SKM-1 treated with dmso at 0.1 percent for 144 hours (cell line): ENCODE data around the gene HDAC4.

ENCODE experiments used
- DNase-seq: peaks from one replicate; lab custom pipeline; 2025; ENCODE audit not compliant: unreplicated experiment; lab: John Stamatoyannopoulos, UW

HDAC4 gene

DNA sequence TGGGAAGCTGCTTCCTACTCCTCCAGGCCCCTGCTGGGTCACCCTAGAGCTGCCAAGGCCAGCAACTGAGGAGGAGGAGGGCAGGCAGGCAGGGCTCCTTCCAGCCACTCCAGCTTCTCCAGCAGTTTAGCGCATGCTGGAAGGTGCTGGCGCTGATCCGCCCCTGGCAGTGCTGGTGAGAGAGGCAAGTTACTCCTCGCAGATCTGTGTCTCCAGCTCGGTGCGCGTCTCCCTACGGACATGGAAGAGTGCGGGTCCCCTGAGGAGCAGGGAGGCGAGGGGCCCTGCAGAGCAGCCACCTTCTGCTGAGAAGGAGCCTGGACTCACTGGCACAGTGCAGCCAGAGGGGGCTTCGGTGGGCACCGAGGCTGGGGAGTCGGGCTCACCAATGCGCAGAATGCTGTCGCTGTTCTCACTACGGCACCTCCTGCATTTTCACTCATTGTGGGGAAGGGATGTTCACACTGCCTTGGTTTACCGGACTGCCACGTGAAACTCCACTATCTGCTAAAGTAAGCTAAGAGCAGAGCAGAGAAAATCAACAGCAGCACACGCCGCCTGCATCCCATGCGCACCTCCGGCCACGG, 206.0 kb downstream of the HDAC4 start:
- no peak for DNase-seq

DNA sequence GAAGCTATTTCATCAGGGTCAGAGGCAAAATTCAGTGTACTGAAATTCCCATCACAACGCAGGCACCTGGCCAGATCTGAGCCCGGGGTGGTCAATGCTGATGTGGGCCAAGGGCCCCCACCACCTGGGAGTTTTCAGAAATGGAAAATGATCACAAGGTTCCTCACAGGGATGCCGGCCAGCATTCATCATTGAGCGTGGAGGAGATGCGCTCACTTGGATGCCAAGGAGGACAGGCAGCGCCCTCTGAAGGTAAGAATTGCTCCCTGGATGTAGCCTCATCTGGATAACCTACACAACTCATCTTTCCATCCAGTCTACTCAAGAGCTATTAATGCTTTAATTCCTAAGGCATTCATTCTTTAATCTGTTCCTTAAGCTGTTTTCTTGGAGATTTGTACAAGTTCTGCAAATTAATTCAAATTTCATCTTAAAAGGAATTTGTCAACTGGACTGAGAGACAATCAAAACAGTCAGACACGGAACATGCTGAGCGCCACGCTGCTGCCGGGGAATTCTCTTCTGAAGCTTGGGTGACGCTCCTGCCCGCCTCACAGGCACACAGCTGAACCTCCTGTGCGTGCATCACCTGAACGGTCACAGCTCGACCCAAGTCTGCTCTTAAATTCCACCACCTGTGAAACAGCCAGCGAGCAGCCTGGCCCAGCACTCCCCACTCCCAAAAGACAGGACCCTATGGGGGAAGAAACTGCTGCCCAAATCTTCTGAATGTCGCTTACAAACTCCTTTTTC, 206.7 kb downstream of the HDAC4 start:
- DNase-seq: no peak

DNA sequence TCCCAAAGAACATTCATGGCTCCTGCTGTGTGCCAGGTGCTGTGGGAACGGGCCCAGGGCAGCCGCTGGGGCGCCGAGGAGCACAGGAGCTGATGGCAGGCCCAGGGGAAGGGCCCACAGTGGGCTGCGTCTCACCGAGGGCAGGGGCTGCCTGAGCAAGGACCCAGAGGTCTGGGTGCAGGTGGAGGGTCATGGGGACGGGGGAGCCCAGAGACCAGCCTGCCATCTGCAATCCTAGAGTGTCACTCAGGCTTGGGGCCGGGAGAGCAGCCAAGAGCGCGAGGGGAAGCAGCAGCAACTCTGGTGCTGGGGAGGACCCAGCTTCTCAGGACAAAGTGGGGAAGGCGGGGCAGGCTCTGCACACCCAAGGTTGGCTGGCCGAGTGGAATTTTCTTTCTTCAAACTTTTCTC, 207.4 kb downstream of the HDAC4 start:
- no peak for DNase-seq

DNA sequence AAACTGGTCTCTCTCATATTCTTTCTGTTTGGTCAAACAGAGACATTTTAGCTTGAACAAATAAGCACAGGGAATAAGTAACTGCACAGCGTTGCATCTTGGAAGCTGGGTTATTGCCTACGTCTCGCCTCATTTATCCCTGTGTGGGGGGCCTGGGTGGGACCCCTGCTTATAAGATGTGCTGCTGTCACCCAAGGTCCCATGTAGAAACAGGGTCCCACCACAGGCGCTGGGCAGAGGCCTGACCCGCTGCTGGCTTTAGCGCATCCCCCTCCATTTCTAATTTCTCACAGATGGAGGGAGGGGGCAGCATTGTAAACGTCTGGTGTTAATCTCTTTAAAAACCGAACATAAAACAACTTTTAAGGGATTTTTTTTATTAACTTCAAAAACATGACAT, 207.8 kb downstream of the HDAC4 start:
- DNase-seq: no peak

DNA sequence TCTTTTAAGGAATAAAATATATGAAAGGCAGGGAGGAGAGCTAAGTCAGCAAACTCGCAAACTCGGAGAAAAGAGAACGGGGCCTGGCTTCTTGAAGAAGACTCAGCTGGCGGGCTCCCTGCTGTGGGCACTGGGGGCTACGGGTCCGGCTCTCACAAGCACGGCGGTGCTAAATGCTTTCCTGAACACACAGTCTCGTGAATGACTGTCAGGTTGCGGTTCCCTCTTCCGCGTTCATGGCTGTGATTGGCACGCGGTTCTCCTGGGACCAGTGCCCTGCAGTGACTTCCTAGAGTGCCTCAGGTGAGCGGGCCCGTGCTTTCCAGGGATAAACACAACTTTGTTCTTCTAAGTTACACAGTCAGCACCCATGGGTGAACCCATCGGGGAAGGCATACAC, 208.4 kb downstream of the HDAC4 start:
- no peak for DNase-seq

DNA sequence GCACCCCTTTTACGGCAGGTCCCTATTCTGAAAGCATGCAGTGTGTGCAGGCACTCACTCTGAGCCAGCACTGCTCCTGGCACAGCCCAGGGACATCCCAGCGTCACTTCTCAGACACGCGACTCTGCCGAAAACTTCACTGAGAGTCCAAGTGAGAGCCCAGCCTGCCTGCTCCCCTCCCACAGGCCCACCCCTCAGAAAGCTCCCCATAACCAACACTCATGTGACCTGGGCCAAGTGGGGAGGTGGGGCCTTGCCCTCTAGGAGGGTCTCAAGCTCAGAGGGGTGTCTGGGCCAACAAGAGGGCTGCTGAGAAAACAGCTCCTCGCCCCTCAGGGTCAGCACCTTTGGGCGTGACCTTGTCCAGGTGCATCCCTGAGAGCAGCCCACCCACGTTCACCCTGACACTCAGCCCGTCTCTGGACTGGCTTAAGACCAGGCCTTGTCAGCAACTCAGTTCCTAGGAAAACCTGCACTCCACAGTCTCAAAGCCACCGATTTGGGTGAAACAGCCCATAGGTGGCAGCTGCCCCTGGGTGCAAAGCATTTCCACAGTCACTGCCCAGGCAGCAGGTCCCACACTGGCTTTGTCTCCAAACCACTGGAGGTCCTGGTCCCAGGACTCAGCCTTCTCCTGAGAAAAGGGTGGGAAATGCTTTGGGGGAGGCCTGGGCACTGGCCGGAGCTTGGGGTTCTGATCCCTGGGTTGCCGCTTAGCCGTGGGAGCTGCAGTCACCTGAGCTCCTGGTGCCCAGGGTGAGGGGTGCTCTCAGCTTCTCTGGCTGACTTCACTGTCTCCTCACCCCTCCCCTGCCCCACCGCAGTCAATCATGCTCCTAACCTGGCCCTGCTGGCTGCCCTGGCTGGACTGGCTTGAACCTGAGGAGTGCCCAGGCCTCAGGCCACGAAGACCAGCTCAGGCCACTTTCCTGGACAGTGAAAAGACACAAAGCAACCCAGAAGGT, 209.6 kb downstream of the HDAC4 start:
- DNase-seq: no peak

DNA sequence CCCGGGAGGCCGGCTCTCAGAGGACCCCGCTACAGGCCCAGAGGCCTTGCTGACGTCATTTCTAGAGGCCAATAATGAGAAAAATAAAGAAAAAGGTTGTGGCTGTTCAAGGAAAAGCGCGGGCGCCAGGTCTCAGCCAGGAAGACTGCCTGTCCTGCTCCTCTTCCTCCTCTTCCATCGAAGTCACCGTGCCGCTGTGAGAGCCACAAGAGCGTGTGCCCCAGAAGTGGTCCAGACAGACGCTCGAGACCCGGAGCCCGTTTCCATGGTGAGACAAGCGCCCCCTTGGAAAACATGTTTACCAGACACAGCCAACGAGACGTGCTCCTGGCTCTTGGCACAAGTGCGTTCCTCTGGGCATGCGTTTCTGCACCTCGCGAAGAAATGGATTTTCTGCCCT, 210.5 kb downstream of the HDAC4 start:
- DNase-seq: no peak

DNA sequence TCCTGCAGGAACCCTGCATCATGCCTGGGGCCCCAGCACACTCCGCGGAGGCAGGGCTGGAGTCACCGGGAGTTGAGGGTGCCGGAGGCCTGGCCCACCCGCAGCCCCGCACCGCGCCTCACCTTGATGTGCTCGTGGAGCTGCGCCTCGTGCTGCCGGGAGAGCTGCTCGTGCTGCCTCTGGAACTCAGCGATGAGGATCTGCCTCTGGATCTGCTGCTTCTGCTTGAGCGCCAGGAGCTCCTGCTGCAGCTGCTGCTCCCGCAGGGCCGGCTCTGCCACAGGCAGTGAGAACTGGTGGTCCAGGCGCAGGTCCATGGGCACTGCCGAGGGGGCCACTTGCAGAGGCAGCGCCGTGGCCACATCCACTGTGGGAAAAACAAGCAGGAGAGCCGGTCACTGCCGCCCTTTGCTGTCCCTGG, 211.1 kb downstream of the HDAC4 start:
- no peak for DNase-seq

DNA sequence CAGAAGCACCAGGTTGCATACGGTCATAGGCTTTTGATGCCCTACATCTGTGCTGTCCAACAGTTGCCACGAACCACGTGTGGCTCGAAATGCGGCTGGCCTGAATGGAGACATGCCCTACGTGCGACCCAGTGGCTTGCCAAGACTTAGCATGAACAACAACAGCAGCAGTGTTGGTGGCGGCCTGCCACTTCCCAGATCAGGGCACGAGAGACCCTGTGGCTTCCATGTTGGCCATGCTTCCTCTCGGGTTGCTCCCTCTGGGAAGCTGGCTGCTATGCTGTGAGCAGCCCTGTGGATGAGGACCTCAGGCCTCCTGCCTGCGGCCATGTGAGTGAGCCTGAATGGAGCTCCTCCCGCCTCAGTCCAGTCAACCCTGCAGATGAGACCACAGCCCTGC, 212.3 kb downstream of the HDAC4 start:
- DNase-seq: no peak

DNA sequence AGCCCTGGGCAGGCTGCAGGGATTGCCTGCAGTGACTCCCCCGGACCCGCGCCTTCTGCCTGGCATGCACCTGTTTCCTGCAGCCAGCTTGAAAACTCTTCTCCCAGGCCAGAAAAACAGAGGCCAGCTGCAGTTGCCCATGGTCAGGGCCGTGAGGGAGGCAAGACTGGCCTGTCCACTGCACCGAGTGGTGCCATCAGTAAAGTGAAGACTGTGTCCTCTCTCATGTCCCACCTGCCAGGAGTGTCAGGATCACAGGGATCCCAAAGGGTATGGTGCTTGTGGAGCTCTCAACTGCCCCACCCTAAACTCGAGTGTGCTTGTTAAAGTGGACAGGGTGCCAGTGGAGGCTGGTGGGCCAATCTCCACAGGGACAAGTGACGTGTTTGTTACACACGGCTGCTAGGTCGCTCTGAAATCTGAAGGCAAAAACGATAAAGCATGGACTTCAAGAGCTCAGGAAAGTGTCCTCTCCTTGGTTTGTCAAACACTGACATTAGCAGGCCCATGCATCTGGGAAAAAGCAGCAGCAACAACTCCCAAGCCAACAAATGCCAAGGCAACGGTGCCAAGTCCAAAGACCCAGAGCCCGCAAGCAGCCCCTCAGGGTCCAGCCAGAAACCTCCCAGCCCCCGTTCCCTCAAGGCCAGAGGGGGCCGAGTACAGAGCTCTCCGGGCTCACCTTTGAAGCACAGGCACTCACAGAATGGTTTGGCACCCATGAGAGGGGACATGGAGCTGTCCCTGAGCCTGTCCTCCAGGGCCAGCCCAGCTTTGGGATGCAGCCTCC, 213.2 kb downstream of the HDAC4 start:
- DNase-seq: no peak

DNA sequence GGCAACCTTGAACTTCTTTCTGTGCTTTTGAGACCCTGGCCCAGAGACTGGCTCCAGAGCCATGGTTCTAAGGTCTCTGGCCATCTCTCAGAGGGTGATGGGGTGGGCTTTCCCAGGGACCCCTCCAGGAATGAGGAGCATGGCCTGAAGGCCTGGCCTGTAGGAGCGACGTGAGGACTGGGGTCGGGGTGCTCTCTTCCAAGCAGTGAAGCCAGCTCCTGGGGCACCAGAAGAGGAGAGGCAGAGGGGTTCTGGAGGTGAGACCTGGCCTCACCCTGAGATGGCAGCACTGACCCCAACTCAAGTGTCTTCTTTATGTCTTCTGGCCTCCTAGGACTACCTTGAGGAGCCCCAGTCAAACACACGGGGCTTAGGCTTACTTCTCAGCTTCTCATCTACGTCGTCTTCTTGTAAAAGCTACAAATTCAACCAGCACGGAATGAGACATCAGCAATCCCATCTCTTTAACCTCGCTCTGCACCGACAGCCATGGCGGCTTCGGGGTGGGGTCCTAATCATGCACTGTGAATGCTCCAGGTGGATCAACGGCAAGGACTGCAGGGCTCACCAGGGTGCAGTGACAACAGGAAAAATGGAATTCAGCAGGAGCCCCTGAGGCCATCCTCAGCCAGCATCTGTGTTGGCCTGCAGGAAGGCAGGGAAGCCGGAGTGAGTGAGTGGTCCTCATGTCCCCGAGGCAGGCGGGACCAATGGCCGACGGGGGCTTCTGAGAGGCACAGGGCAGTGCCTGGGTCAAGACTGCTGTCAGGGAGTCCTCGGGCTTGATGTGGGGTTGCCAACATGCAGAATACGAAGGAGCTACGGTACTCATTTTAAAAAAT, 214.1 kb downstream of the HDAC4 start:
- no peak for DNase-seq

DNA sequence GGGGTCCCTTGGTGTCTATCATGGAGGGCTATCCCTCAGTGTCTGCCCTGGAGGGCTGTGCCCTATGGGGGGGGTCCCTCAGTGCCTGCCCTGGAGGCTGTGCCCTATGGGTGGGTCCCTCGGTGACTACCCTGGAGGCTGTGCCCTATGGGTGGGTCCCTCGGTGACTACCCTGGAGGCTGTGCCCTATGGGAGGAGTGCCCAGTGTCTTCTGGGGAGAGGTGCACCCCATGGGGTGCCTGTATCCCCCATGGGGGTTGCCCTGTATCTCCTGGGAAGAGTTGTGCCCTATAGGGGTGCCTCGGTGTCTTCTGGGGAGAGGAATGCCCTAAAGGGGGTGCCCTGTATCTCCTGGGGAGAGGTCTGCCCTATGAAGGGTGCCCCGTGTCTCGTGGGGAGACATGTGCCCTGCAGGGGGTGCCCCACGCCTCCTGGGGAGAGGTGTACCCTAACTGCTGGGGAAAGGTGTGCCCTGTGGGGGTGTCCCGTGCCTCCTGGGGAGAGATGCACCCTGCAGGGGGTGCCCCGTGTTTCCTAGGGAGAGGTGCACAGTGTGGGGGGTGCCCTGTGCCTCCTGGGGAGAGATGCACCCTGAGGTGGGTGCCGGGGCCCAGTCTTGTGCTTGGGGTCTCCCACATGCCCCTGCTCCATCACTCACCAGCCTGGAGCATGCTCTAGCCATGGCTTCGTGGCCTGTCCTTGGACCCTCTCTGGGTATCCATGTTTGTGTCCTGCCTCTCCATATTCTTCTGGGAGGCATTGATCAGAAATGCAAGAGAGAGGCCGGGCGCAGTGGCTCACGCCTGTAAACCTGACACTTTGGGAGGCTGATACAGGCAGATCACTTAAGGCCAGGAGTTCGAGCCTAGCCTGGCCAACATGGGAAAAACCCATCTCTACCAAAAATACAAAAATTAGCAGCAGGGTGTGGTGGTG, 215.6 kb downstream of the HDAC4 start:
- DNase-seq: no peak

DNA sequence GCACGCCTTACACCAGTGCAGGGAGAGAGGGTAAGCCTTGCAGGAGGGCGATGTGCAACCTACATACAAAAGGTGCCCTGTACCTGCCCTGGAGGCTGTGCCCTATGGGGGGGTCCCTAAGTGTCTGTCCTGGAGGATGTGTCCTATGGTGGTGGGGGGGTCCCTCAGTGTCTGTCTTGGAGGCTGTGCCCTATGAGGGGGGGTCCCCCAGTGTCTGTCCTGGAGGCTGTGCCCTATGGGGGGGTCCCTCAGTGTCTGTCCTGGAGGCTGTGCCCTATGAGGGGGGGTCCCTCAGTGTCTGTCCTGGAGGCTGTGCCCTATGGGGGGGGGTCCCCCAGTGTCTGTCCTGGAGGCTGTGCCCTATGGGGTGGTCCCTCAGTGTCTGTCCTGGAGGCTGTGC, 216.6 kb downstream of the HDAC4 start:
- no peak for DNase-seq

DNA sequence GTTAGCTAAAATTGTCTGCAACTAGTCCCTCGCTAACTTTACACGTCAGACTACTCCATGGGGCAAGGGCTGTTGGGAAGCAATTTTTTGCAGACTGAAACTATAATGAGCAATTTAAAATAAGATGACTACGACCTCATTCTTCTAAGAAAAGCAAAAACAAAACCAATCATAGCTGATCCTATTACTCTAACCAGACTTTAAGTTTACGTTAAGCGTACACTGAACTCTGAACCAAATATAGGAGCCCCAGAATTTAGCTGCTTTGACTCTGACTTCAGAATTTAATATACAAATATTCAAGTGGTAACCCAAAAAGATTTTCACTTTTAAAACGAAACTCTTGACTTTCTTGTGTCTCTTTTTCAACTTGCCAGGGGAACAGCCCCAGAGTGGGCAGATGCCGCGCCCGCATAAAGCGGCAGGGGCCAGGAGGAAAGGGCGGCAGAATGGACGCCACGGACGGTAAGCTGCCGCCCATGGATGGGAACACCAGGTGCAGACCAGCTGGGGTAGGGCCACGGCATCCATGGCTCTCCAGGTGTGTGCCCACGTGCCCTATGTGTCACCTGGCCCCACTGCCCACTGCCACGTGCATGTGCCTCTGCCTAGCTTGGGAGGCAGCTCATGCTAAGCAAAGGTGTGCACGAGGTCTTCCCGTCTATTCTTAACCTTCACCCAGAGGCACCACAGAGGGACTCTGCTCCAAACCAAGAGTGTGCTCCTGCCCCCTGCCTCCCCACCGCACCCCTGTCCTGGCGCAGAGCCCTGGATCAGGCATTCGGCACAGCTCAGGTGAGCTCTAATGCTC, 217.6 kb downstream of the HDAC4 start:
- DNase-seq: no peak

DNA sequence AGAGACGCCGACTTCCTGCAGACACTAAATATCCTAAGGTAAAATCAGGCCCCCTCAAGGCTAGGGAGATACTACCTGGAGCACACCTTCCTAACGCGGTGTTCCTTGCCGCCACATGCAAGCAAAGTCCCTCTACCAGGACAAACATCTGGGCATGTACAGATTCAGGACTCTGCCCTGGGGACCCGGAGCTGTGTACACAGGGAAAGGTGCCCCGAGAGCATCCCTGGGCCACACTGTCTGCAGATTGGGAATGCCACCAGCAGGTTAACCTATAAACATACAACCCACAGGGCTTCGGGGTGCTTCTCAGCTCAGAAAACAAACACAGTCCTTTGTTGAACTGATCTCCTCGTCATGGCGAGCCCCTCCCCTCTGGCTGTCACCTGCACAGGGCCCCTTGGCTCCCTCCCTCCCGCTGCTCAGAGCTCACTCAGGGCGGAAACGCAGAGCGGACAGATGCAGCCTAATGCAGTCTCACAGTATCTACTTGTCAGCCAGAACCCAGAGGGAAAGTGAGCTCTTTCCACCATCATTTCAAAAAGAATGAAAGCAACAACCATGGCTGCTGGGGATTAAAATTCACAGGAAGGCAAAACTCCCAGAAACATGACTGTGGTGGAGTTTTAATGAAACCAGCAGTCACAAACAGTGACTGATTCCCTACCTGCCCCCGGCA, 218.8 kb downstream of the HDAC4 start:
- no peak for DNase-seq

DNA sequence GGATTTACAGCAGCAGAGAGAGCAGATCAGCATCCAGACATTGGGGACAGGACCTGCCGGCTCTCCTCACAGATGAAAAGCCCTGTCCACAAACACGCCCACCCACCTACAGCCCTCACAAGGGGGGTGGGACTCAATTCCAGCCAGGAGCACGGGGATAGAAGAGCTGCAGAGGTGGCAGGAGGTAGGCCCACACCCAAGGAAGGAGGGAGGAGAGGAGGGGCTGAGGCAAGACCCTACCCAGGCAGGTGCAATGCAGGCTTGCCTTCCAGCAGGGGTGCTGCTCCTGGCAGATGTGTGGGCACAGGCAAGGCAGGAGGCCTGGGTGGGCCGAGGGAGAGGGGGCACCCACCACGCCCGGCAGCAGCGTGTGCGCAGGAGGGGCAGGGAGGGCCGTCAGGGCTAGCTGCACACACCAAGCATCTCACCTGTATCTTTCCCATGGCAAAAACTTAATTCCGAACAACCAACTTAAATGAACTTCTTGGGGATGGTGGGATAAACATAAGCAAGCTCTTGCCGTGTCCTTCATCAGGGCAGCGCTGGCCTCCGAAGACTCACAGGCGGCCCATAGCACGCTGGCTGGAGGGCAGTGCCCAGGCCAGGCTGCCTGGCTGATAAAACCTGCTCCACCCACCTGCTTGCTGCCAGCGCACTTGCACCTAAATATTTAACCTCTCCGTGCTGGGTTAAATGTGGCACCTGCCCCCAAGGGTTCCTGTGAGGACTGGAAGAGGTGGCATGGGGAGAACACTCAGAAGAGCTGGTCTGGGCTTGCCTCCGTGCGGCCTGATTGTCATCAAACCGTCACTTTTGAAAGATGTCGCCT, 219.5 kb downstream of the HDAC4 start:
- no peak for DNase-seq
